Adrenal gland (tissue), 5 donors: ENCODE measurements around the gene WBP2NL.

Source experiments
- POLR2A ChIP-seq, 2 donors: fragments of 450-650 bp; IDR thresholded peaks; one replicate each; pipeline ENCODE4 v1.6.1; 2017; ENCODE audit warnings: antibody characterized with exemption in 2 of 2, mild to moderate bottlenecking in 2 of 2, moderate library complexity in 1 of 2
- TF ChIP-seq, protein P1 (sequence below), 6 experiments: fragments of 450-650 bp in 4 of 6; fragments of 200-600 bp in 2 of 6; sonication (generic) in 1 of 6; IDR thresholded peaks; 1 replicate in 5 of 6; 2 replicates in 1 of 6; pipeline versions ENCODE4 v1.5.1 to v1.8.0; 2016 to 2021; ENCODE audit warnings: antibody characterized with exemption in 6 of 6, mild to moderate bottlenecking in 2 of 6, moderate library complexity in 1 of 6
- donor health status: DM: no; HTN: no; CAD: no.

DNA sequence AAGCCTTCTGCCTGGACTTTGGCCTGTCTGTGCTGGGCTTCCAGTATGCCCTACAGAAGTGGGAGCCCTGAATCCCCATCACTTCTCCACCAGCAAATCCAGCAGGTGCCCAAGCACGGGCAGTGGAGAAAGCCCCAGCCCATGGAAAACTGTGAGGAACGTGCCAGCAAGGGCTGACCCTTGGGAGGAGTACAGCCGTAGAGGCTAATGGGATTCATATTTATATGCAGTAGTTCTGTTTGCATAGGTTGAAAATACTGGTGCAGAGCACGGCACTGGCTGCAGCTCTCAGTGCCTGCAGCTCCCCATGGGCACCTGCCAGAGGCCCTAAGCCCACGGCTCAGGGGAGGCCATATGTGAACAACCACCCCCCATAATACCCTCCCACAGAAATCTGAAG lies 61.9 kb downstream of the WBP2NL start:
- TF ChIP-seq, protein P1, sequence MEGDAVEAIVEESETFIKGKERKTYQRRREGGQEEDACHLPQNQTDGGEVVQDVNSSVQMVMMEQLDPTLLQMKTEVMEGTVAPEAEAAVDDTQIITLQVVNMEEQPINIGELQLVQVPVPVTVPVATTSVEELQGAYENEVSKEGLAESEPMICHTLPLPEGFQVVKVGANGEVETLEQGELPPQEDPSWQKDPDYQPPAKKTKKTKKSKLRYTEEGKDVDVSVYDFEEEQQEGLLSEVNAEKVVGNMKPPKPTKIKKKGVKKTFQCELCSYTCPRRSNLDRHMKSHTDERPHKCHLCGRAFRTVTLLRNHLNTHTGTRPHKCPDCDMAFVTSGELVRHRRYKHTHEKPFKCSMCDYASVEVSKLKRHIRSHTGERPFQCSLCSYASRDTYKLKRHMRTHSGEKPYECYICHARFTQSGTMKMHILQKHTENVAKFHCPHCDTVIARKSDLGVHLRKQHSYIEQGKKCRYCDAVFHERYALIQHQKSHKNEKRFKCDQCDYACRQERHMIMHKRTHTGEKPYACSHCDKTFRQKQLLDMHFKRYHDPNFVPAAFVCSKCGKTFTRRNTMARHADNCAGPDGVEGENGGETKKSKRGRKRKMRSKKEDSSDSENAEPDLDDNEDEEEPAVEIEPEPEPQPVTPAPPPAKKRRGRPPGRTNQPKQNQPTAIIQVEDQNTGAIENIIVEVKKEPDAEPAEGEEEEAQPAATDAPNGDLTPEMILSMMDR (IDR thresholded peaks at IDR 0.05) = no peak
- TF ChIP-seq POLR2A (IDR thresholded peaks at IDR 0.05) = no peak
